Glomerular visceral epithelial cell (primary cell): ENCODE data around the gene TCF4.

Experiments used
- DNase-seq: peaks from one replicate; pipeline ENCODE4 v3.0.0-alpha.2; 2016; ENCODE audit errors: extremely low spot score

The TCF4 gene

DNA sequence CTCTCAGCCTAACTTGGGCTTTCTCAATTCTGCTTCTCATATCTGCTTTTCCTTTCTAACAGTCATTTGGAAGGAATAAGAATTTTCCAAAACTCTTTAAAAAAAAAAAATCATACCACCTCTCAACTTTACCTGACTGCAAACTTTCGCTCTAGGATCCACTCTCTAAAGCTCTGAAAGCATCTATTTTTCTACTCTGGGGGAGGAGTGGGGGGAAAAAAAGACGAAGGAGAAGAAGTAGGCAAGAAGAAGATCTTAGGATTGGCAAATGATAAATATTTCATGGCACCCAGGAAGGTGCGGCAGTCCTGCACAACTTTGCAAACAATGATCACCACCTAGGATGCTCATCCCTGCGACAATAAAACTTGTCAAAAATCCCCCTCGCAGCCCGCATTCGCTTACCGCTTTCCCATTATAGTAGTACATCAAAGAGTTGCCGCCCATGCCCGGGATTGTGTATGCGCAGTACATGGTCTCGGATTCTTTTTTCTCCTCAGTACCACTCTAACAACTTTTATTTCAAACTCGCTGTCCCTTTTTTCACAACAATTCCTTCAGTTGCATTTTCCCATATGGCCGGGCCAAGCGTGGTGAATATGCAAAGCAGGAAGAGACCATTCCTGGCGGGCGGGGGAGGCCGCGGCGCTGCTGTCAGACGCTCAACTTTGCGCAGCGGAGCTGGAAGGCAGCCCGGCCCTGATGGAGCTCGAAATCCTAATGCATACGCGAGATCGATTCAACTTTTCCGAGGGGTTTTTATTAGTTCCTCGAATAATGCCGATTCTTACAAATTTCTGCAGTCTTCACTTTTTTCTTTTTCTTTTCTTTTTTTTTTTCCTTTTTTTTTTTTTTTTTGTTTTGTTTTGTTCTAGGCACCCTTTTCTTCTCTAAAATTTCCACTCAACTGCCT lies 266.5 kb downstream of the TCF4 start:
- peak; percentile 84 for DNase-seq

DNA sequence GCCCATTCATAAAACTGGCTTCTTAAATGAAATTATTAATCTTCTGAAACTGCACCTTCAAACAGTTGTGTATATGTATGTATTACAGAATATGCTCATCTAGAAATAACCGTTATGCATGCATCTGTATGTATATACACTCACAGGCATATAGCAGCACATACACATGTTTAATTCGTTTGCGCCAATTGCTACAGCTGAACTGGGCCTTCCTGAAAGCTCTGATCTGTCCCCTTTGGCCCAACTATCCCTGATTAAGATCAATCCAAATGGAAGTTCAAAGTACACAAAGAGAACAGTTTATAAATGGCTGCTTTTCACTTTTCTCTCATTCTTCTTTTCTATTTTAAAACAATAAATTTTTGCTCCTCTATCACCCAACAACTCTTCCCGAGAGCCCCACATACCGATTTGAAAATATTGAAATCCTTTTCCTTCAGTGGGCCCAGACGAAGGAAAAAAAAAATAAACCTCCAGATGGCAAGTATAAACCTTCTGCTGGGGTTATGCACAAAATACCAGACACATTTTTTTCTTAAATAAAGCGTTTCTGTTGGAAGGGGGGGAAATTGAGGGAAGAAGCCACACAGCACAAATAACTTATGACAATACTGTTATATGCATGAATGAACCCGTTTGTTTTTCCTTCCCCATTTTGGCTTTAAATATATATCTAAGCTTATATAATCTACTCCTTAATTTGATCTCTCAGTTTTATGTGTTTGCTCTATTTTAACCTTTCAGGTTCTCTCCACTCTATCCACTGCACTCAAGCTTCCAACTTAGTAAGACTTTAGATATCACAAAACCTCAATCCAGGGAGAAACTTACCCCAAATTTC lies 267.3 kb downstream of the TCF4 start:
- no peak for DNase-seq

DNA sequence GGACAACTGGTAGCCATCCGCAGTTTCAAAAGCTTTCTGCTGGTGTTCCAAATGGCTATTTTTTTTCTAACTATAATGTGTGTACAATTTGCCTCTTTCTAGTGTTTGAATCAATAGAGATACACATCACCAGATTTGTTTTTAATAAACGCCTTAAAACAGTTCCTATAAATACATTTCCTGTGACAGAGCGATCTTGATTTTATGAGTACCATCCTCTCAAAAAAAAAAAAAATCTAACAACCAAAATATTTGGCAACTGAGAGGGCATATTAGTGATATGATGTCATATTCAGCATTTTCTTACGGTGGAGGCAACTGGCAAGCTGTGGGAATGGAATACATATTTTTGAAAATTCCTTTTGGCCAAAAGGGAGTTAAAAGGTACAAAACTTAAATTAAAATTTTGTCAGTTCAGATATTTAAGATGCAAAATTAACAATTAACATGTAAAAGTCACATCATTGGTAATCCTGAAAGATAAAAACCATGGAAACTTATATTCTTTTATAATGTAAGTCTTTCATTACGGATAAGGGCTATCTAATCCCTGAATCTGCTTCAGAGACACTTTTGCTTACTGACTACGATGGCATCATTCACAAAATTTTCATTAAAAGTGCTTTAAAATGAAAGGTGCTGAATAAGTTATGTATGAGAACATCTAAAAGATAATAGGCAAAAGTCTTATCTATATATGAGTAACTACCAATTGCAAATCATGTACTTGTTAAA lies 268.4 kb downstream of the TCF4 start:
- no peak for DNase-seq

DNA sequence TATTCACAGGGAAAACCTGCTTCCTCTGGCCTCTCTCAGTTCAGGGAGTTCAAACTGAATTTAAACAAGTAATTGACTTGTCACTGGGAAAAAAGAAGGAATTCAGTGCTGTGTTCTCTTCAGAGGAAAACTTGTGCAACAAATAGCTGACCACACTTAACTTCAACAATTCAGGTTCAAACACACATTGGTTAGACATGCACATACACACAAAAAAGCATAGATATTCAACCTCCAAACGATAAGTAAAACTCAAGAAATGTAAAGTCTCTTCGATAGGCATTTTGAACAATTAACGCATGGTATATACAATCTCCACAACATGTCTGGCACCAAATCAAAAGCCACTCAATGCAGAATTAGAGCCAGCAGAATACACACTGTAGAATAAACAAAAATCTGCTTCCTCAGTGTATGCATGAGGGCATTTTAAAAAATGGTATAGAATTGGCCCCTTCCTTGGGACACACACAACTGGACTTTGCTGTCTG lies 269.0 kb downstream of the TCF4 start:
- no peak for DNase-seq

DNA sequence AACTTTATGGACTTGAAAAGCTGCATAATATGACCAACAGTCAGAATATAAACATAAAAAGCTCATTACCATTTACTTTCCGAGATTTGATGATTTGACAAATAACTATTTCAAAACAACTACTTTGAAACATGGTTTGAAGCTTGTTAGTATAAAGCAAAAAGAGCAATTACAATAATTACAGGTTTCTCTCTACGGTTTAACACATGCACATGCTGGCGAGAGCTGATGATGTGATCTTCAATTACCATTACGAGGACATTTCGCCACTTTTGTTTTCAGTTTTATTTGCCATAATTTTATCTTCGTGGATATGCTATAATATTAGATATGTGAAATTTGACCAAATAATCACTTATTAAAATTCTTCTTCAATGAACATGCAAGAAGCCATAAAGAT lies 270.1 kb downstream of the TCF4 start:
- no peak for DNase-seq

DNA sequence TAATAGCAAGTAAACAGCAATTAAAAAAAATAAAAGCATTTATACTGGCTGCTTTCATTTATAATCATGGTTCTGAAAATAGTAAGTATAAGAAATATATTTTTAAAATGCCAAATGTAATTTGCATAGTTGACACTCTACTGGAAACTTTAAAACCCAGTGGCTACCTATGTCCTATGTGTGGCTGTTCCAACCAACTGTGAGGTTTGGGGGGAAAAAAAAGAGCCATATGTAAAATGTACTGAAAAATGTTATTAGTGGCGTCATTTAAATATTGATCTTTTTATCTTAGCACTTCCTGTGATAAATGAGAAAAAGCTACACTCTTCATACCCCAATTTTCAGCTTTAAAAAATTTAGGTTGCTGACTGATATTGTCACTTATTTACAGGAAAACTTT lies 270.7 kb downstream of the TCF4 start:
- no peak for DNase-seq

DNA sequence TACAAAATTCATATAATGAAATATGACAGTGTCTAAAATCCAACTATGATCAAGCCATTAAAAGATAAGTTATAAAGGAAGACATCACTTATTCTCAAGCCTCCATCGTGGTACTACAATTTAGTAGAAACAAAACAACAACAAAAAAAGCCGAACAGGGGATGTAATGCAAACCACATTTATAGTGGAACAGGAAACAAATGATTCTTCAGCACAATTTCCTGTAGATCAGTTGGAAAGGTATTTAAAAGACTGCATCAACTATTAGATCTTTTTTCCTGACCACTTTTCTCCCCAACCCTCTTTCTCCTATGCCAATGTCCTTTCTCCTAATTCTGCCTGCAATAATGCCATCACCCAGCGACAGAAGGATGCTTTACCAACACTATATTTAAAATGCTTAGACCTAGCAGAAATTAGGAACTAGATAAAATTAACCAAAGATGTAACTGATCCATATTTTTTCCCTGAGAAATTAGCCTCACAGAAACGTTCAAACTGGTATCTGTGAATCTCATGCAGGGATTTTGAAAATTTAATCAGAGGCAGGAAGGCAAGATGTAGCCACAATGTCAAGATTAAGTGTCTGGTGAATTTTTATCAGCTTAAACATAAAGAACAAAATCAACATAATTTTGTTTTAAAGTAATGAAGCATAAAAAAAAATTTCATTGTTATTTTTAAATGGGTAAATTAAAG lies 271.4 kb downstream of the TCF4 start:
- DNase-seq: no peak

DNA sequence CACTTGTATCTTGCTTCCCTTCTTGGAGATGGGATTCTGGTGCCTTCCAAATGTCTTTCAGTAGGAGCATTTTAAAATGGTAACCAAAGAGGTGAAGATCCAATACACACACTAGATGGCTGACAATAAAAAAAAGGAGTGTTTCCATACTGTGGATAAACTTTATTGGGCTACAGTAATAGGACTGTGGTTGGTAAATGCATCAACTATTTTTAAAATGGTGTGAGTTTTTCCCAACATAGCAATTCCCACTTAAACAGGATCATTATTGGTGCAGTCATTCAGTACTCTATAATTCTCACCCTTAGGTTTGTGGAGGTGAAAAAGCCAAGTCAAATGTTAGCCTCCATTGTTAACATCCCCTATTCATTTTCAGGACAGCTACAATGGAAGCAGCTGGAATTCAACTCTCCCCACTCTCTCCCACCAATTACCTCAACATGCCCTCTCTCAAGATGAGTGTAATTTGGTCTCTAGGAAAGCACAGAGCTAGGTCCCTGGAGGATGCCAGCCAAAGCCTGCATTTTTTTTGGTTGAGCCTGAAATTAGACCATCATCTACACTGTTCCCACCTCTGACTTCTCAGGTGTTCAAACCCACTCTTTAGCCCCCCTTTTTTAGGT lies 273.3 kb downstream of the TCF4 start:
- no peak for DNase-seq

DNA sequence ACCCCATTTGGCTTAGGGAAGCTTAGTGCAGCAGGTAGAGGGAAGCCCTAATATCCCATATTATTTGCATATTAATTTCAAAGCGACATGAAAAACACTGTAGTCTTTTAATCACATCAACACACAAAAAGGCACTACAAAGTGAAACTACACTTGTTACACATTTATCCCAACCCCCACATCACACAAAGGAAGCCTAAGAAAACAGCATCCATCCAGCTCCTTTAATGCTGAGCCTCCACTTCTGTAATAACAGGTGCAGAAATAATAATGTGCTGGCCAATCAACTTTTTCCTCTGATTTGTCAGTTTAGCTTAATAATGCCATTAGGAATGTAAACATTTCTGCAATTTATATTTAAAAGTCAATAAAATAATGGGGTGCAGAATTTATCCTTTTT lies 274.0 kb downstream of the TCF4 start:
- no peak for DNase-seq

DNA sequence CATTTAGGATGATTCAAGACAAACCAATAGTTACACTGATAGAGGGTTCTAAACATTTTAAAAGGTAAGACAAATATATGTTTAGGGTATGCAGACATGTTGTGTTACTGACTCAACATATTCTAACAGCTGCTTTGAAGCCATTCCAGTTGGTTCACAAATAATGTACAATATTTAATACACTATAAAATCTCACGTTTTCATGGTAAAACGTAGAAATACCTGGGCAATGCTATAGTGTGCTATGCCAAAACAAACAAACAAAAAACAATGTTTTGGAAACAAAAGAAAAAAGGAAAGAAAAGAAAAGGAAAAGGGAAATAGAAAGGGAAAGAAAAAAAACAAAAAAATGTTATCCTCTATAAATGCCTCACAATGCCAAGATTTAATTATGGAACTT lies 277.1 kb downstream of the TCF4 start:
- no peak for DNase-seq

DNA sequence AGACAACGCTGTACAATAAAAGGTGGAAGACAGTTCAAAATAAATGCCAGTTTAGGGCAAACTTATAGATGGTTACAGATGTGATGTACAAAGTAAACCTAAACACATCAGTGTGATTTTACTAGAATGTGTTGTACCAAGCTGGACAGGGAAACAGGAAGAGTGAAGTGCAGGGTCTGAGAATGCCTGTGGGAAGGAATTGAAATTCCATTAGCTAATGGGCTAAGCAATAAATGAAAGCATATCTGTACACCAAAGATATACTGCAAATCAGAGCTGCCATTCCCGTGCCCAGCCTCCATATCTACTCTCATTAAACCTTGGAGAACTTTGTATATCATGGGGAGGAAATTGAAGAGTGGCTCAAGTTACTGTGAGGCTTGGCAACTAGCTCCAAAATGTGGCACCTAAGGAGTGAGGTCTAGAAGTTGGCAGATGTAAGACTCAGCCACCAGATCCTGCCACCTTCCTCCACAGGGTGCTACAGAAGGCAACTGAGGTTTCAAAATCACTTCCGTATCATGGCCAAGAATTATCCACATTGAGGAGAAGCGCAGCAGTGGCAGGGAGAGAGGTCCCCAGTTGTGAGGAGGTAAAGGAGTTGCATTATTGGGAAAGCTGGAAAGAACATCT lies 277.8 kb downstream of the TCF4 start:
- no peak for DNase-seq

DNA sequence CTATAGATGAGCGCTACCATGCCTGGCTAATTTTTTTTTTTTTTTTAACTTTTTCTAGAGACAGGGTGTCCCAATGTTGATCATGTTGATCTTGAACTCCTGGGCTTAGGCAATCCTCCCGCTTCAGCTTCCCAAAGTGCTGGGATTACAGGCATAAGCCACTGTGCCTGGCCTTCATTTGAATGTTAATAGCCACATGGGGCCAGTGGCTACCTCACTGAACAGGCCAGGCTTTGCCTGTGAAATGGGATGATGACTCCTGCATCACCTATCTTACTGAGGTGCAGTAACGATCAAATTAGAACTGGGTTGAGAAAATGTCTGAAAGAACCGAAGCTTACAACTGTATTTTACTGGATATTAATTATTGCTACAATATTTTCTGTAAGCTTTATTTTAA lies 278.7 kb downstream of the TCF4 start:
- no peak for DNase-seq

DNA sequence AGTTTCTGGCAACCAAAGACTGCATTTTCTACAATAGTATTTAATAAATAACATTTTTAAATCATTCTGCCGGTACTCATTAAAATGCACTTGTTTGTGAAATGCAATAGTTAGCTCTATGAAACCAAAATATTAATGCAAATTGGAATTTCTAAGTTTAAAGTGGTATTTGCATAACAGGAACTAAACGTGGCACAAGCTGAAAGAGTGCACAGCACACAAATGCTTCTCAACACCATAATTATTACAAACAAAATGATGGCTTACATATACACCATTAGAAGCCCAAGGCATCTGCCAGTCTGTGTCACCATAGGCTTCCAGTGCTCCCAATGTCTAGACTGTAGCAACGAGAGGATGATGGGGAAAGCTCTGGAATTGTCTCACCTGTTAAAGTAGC lies 280.5 kb downstream of the TCF4 start:
- DNase-seq: no peak

DNA sequence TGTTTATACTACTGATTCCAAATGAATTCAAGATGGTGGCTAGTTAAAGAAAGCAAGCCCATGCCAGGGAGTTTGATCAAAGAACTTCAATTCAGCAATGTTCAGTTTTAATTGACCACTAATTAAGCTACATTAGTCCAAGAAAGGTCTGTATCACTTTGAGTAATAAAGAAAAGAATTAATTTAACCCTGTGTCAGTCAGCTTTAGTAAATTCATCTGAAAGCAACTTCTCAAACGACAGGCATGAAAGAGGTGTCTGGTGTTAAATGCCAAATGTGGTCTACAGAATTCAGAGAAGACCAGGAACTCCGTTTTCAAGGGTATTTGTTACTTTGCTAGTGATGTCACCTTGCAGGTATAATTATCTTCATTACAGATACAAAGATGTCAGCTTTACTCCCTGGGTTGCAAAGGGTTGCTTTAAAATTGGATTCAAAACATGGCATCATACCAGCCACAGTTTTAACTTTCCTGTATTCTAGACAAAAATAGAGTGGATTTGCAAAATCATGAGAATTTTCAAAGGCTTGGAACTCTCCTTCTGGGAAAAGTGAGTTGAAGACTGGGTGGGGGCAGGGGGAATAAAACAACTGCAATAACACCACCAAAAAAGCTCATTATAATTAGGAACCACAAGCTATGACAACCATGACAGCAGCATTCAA lies 281.5 kb downstream of the TCF4 start:
- DNase-seq: no peak

DNA sequence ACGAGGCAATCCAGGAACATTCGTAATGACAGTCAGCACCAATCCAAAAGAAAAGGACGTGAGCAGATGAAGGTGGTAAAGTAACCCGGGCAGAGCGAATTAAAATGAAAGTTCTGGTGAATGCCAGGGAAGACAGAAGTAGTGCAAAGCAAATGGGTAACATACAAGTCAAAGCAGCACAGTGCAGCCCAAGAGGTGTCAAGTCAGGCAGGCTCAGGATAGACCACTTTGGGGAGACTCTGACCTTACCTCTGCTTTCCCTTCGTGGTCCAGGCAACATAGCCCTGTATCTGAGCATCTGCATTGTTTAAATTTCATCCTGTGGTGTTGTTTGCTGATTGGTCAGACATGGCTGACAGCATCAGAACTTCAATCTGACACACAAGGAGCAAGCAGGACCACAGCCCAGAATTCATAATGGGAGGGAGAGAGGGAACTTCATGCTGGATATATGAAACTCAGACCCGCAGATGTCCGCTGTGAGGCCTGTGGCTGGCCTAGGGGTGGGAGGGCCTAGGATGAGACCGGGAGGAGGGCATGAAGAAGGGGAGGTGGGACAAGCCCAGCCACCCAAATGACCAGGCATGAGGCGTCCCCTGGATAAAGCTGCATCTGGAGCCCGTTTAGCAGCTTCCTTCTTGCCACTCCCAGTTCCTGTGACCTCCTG lies 285.7 kb downstream of the TCF4 start:
- DNase-seq: no peak

DNA sequence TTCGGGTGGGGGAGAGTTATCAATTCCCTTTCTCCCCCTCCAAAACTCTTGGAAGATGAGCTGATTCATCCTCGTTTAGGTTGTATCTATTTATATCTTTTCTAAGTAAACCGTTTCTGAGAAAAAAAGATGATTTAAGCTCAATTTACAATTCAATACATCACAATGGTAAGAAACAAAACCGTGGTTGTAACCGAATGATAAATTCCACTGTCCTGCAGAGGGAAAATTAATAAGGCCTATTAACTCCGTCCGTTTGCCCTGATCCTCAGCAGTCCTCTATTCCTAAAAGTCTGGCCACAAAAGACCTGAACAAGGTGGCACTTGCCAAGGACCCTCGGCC lies 286.2 kb downstream of the TCF4 start:
- no peak for DNase-seq

DNA sequence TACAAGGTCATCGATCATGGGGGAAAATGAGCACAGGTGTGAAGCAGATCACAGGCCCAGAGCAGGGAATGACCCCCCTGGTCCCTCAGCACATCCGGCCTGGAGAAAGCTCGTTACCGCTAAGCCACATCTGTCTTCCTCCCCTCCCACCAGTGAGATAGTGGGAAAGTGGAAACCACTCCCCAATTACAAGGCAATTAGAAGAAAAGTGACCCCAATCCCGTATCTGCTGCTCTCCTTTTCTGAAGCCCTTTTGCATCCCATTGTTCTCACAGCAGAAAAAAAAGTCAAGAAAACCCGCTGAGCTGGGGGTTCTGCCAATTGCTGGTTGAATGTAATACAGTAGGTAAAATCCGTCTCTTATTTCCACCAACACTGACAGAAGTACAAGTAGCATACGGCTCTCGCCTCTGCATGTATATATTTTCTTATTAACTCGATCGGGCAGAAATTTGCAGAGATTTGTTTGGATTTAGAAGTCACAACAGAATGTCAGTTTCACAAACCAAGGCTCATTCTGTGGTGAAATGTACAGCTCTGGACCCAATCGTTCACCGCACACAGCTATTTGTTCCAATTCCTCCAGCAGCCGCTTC lies 287.0 kb downstream of the TCF4 start:
- no peak for DNase-seq

DNA sequence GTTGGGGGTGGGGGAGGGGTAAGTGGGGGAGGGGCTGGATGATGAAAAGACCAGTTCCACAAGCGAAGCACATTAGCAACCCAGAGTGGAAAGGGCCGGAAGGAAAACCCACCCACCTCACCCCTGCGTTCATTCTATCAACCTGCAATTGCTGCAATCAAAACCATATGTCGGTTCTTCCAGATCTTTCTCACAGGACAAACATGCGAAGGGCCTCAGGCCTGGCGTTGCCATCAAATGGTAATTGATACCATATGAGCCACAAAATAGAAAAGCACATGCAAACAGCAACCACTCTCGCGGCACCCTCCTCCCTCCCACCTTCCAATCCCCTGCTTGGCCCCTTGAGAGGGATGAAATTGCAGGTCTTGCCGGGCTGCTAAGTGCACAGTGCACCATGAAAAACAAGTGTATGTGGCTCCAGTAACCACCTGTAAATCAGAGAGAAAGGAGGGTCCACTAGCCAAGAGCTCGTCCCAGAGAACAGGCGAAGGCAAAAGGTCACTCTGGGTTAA lies 287.5 kb downstream of the TCF4 start:
- no peak for DNase-seq

DNA sequence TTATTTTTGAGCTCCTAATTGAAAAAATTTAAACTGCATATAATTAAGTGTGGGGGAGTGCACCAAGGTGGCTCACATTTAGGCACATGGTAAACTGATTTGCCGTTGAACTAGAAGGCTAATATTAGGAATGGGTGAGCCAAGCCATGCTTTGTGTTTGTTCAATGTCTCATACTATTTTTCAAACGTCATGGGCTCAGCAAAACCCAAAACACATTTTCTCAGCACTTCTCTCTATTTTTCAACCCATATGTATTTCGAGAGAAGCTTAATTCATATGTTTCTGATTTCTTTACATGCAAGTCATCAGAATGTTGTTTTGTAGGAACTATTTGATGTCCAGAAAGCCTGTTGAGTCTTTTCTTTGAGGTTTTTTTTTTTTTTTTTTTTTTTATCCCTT lies 291.2 kb downstream of the TCF4 start:
- DNase-seq: no peak
